GM19452 (cell line): ENCODE results near the gene LITAFD.
"Not testable (repeated sequence)": the region's sequence is repeated elsewhere in the genome, so short reads cannot be mapped to it uniquely, and the experiment has no call there.

Experiments used
- ATAC-seq: cut with Tn5 transposase; IDR thresholded peaks from one replicate; pipeline ENCODE4 v1.9.1; 2021; ENCODE audit not compliant: unreplicated experiment

Gene LITAFD

GRCh38 chr16:8869212-8869987 lies 12.8 kb upstream of the LITAFD start:
- no peak for ATAC-seq

GRCh38 chr16:8869988-8870241 lies 12.2 kb upstream of the LITAFD start:
- ATAC-seq = not testable (repeated sequence)

GRCh38 chr16:8872071-8872470 lies 10.1 kb upstream of the LITAFD start:
- no peak for ATAC-seq

GRCh38 chr16:8872967-8873865 lies 8.9 kb upstream of the LITAFD start:
- no peak for ATAC-seq

- ATAC-seq = not testable (repeated sequence)
These were observed 8.3 kb upstream of the LITAFD start for GRCh38 chr16:8873866-8874195.

- no peak for ATAC-seq
These were observed 7.8 kb upstream of the LITAFD start for GRCh38 chr16:8874388-8874787.

- ATAC-seq = not testable (repeated sequence)
These were observed 6.8 kb upstream of the LITAFD start for GRCh38 chr16:8875317-8875716.

- no peak for ATAC-seq
These were observed 4.1 kb upstream of the LITAFD start for GRCh38 chr16:8877894-8878522.

GRCh38 chr16:8878523-8878911 lies 3.6 kb upstream of the LITAFD start:
- ATAC-seq = no peak

GRCh38 chr16:8880839-8881510 lies 1.2 kb upstream of the LITAFD start:
- ATAC-seq = no peak

GRCh38 chr16:8882725-8883377 lies 700 bp downstream of the LITAFD start:
- no peak for ATAC-seq

- no peak for ATAC-seq
These were observed 3.8 kb downstream of the LITAFD start for GRCh38 chr16:8885674-8886592.

- no peak for ATAC-seq
These were observed 4.7 kb downstream of the LITAFD start for GRCh38 chr16:8886593-8887430.

- ATAC-seq = no peak
These were observed 5.2 kb downstream of the LITAFD start for GRCh38 chr16:8887431-8887765.

- ATAC-seq = no peak
These were observed 5.9 kb downstream of the LITAFD start for GRCh38 chr16:8887952-8888560.

- no peak for ATAC-seq
These were observed 7.1 kb downstream of the LITAFD start for GRCh38 chr16:8888951-8889892.

GRCh38 chr16:8889893-8890548 lies 7.9 kb downstream of the LITAFD start:
- no peak for ATAC-seq
